WTC11 (cell line): ENCODE data around the gene CXCL12. TPM values are rescaled to one million over a fixed set of nuclear protein-coding genes. Genes with fewer than 3 reads are reported as not detected.

Experiments
- ATAC-seq: fragments of 200-7000 bp; cut with Tn5 transposase; 2 replicates; pipeline ENCODE4 v1.10.0; 2021; ENCODE audit warnings: mild to moderate bottlenecking, moderate library complexity
- CTCF ChIA-PET: fragments of 300-600 bp; sonication (Branson Sonifier 250); formaldehyde crosslinking; loops from one replicate; lab custom pipeline; 2021; ENCODE audit warnings: antibody characterized with exemption; lab: Charles Lee
- POLR2A ChIA-PET: fragments of 350-600 bp; sonication (Branson Sonifier 250); formaldehyde crosslinking; loops from one replicate; lab custom pipeline; 2021; ENCODE audit warnings: antibody characterized with exemption; lab: Charles Lee
- DNase-seq: peaks from one replicate; pipeline ENCODE4 v3.0.0; 2021; ENCODE audit warnings: low spot score
- H3K27ac Mint-ChIP-seq: 2 replicates; pipeline ENCODE4 v1.8.0; 2021; ENCODE audit warnings: mixed read lengths
- H3K27me3 Mint-ChIP-seq: 2 replicates; pipeline ENCODE4 v1.8.0; 2021; ENCODE audit warnings: low read depth, mild to moderate bottlenecking, moderate library complexity, mixed read lengths
- H3K36me3 Mint-ChIP-seq: 2 replicates; pipeline ENCODE4 v1.8.0; 2021; ENCODE audit warnings: mixed read lengths
- H3K4me1 Mint-ChIP-seq: 2 replicates; pipeline ENCODE4 v1.8.0; 2022; ENCODE audit warnings: mixed read lengths
- H3K4me3 Mint-ChIP-seq: 2 replicates; pipeline ENCODE4 v1.8.0; 2021; ENCODE audit warnings: mild to moderate bottlenecking, moderate library complexity, mixed read lengths
- H3K9me3 Mint-ChIP-seq: 2 replicates; pipeline ENCODE4 v1.8.0; 2021; ENCODE audit warnings: mixed read lengths
- CBFB ChIP-seq: sonication (generic); formaldehyde crosslinking; IDR thresholded peaks from 2 replicates; pipeline ENCODE4 v1.8.1; 2022; ENCODE audit warnings: mild to moderate bottlenecking, low read depth, missing genetic modification reagents
- CREM ChIP-seq: sonication (generic); formaldehyde crosslinking; IDR thresholded peaks from 2 replicates; pipeline ENCODE4 v1.8.1; 2022; ENCODE audit warnings: mild to moderate bottlenecking, missing genetic modification reagents, moderate library complexity
- ELF4 ChIP-seq: sonication (generic); formaldehyde crosslinking; IDR thresholded peaks from 2 replicates; pipeline ENCODE4 v1.8.1; 2022; ENCODE audit warnings: low read depth, mild to moderate bottlenecking, moderate library complexity, missing genetic modification reagents
- ETV6 ChIP-seq: sonication (generic); formaldehyde crosslinking; IDR thresholded peaks from 2 replicates; pipeline ENCODE4 v1.8.1; 2022; ENCODE audit warnings: mild to moderate bottlenecking, missing genetic modification reagents
- GABPB1 ChIP-seq: sonication (generic); formaldehyde crosslinking; IDR thresholded peaks from 2 replicates; pipeline ENCODE4 v1.8.1; 2023; ENCODE audit warnings: mild to moderate bottlenecking, missing genetic modification reagents
- HMGXB4 ChIP-seq: sonication (generic); formaldehyde crosslinking; IDR thresholded peaks from 2 replicates; pipeline ENCODE4 v1.8.1; 2023; ENCODE audit warnings: mild to moderate bottlenecking, moderate library complexity, missing genetic modification reagents
- JAZF1 ChIP-seq: fragments of 250-450 bp; sonication (Bioruptor Pico); IDR thresholded peaks from 2 replicates; pipeline ENCODE4 v1.9.0; 2021; ENCODE audit warnings: moderate library complexity, mild to moderate bottlenecking, inconsistent platforms
- JUN ChIP-seq: sonication (generic); formaldehyde crosslinking; IDR thresholded peaks from 2 replicates; pipeline ENCODE4 v1.8.0; 2023; ENCODE audit warnings: mild to moderate bottlenecking, missing genetic modification reagents
- KAT7 ChIP-seq: sonication (generic); formaldehyde crosslinking; IDR thresholded peaks from 2 replicates; pipeline ENCODE4 v1.8.1; 2023; ENCODE audit warnings: missing genetic modification reagents, mild to moderate bottlenecking, borderline replicate concordance
- OVOL2 ChIP-seq: fragments of 250-450 bp; sonication (Bioruptor Pico); IDR thresholded peaks from 2 replicates; pipeline ENCODE4 v1.9.0; 2021; ENCODE audit warnings: mild to moderate bottlenecking, borderline replicate concordance
- SMAD4 ChIP-seq: sonication (generic); formaldehyde crosslinking; IDR thresholded peaks from 2 replicates; pipeline ENCODE4 v1.8.0; 2022; ENCODE audit warnings: mild to moderate bottlenecking, missing genetic modification reagents
- SOX15 ChIP-seq: fragments of 250-450 bp; sonication (Bioruptor Pico); IDR thresholded peaks from 2 replicates; pipeline ENCODE4 v1.9.0; 2021; ENCODE audit warnings: mild to moderate bottlenecking
- ZNF121 ChIP-seq: sonication (generic); formaldehyde crosslinking; IDR thresholded peaks from 2 replicates; pipeline ENCODE4 v1.8.0; 2023; ENCODE audit warnings: missing genetic modification reagents
- ZNF263 ChIP-seq: sonication (generic); formaldehyde crosslinking; IDR thresholded peaks from 2 replicates; pipeline ENCODE4 v1.8.1; 2022; ENCODE audit warnings: low read depth, mild to moderate bottlenecking, moderate library complexity, missing genetic modification reagents
- ZNF396 ChIP-seq: fragments of 250-450 bp; sonication (Bioruptor Pico); IDR thresholded peaks from 2 replicates; pipeline ENCODE4 v1.8.0; 2021; ENCODE audit warnings: mild to moderate bottlenecking, moderate library complexity, borderline replicate concordance
- total RNA-seq: library from RNA; stranded (reverse); gene quantifications from 3 replicates; pipeline ENCODE4 v1.2.3, GENCODE V29; 2021
- TF ChIP-seq, protein P1 (sequence below): sonication (generic); formaldehyde crosslinking; IDR thresholded peaks from 2 replicates; pipeline ENCODE4 v1.8.1; 2023; ENCODE audit warnings: mild to moderate bottlenecking, missing genetic modification reagents
- TF ChIP-seq, protein P2 (sequence below): sonication (generic); formaldehyde crosslinking; IDR thresholded peaks from 2 replicates; pipeline ENCODE4 v1.8.0; 2022; ENCODE audit warnings: missing genetic modification reagents
- TF ChIP-seq, protein P3 (sequence below): sonication (generic); formaldehyde crosslinking; IDR thresholded peaks from 2 replicates; pipeline ENCODE4 v1.8.0; 2022; ENCODE audit warnings: mild to moderate bottlenecking, missing genetic modification reagents
- TF ChIP-seq, protein P4 (sequence below): fragments of 250-450 bp; sonication (Bioruptor Pico); IDR thresholded peaks from 2 replicates; pipeline ENCODE4 v1.9.0; 2021; ENCODE audit warnings: mild to moderate bottlenecking

CXCL12 gene
- total RNA-seq, 1 experiment from 2014 or later: 52.4 TPM

- ChIA-PET CTCF (interaction anchor here (1.3 to 1.9 kb wide), 4 partner anchors 10 to 37 kb away, joined by 3 to 5 read pairs (median 4); no protein-coding TSS in a partner anchor), POLR2A (no interaction called here)
- Mint-ChIP-seq H3K9me3 (no peaks in the 10 kb centered on the region), H3K4me3 (no peak overlapping the region), H3K27ac (no peak overlapping the region), H3K4me1 (peaks cover 12% of the 10 kb centered on the region), H3K27me3 (no peaks in the 10 kb centered on the region; the same call in 1 of the 2 replicates), H3K36me3 (no peaks in the 10 kb centered on the region)
- no peak for DNase-seq
- ATAC-seq: no peak
- TF ChIP-seq ETV6 (CRISPR knock-in tag) (no peak), ZNF396 (CRISPR knock-in tag) (no peak), HMGXB4 (no peak), JUN (no peak), ELF4 (CRISPR knock-in tag) (no peak), CREM (no peak), JAZF1 (no peak), KAT7 (CRISPR knock-in tag) (no peak), SOX15 (no peak), CBFB (CRISPR knock-in tag) (no peak), ZNF263 (CRISPR knock-in tag) (no peak), OVOL2 (CRISPR knock-in tag) (no peak), GABPB1 (CRISPR knock-in tag) (no peak), SMAD4 (no peak), ZNF121 (CRISPR knock-in tag) (no peak)
- TF ChIP-seq, protein P1, sequence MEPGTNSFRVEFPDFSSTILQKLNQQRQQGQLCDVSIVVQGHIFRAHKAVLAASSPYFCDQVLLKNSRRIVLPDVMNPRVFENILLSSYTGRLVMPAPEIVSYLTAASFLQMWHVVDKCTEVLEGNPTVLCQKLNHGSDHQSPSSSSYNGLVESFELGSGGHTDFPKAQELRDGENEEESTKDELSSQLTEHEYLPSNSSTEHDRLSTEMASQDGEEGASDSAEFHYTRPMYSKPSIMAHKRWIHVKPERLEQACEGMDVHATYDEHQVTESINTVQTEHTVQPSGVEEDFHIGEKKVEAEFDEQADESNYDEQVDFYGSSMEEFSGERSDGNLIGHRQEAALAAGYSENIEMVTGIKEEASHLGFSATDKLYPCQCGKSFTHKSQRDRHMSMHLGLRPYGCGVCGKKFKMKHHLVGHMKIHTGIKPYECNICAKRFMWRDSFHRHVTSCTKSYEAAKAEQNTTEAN (CRISPR knock-in tag): no peak
- TF ChIP-seq, protein P2, sequence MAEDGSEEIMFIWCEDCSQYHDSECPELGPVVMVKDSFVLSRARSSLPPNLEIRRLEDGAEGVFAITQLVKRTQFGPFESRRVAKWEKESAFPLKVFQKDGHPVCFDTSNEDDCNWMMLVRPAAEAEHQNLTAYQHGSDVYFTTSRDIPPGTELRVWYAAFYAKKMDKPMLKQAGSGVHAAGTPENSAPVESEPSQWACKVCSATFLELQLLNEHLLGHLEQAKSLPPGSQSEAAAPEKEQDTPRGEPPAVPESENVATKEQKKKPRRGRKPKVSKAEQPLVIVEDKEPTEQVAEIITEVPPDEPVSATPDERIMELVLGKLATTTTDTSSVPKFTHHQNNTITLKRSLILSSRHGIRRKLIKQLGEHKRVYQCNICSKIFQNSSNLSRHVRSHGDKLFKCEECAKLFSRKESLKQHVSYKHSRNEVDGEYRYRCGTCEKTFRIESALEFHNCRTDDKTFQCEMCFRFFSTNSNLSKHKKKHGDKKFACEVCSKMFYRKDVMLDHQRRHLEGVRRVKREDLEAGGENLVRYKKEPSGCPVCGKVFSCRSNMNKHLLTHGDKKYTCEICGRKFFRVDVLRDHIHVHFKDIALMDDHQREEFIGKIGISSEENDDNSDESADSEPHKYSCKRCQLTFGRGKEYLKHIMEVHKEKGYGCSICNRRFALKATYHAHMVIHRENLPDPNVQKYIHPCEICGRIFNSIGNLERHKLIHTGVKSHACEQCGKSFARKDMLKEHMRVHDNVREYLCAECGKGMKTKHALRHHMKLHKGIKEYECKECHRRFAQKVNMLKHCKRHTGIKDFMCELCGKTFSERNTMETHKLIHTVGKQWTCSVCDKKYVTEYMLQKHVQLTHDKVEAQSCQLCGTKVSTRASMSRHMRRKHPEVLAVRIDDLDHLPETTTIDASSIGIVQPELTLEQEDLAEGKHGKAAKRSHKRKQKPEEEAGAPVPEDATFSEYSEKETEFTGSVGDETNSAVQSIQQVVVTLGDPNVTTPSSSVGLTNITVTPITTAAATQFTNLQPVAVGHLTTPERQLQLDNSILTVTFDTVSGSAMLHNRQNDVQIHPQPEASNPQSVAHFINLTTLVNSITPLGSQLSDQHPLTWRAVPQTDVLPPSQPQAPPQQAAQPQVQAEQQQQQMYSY (CRISPR knock-in tag): no peak
- TF ChIP-seq, protein P3, sequence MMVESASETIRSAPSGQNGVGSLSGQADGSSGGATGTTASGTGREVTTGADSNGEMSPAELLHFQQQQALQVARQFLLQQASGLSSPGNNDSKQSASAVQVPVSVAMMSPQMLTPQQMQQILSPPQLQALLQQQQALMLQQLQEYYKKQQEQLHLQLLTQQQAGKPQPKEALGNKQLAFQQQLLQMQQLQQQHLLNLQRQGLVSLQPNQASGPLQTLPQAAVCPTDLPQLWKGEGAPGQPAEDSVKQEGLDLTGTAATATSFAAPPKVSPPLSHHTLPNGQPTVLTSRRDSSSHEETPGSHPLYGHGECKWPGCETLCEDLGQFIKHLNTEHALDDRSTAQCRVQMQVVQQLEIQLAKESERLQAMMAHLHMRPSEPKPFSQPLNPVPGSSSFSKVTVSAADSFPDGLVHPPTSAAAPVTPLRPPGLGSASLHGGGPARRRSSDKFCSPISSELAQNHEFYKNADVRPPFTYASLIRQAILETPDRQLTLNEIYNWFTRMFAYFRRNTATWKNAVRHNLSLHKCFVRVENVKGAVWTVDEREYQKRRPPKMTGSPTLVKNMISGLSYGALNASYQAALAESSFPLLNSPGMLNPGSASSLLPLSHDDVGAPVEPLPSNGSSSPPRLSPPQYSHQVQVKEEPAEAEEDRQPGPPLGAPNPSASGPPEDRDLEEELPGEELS (CRISPR knock-in tag): no peak
- TF ChIP-seq, protein P4, sequence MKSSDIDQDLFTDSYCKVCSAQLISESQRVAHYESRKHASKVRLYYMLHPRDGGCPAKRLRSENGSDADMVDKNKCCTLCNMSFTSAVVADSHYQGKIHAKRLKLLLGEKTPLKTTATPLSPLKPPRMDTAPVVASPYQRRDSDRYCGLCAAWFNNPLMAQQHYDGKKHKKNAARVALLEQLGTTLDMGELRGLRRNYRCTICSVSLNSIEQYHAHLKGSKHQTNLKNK (CRISPR knock-in tag): no peak
Measured at GRCh38 chr10:44333511-44333910, 51.4 kb downstream of the CXCL12 start.
